GM23338 (cell line): ENCODE measurements around the gene MYOF. TPM values are rescaled to one million over a fixed set of nuclear protein-coding genes. Genes with fewer than 3 reads are reported as not detected.

Experiments used
- ATAC-seq: fragments of 200-7000 bp; cut with Tn5 transposase; 3 replicates; pipeline ENCODE4 v1.9.1; 2020
- DNase-seq: peaks from one replicate; pipeline ENCODE4 v3.0.0-alpha.2; 2015; ENCODE audit warnings: low spot score
- H2AFZ ChIP-seq: fragments of 200-600 bp; sonication (generic); 2 replicates; pipeline ENCODE4 v1.8.0; 2016; ENCODE audit warnings: antibody characterized with exemption, mild to moderate bottlenecking, moderate library complexity
- H3F3A ChIP-seq: fragments of 200-600 bp; sonication (generic); replicated peaks from 2 replicates; pipeline ENCODE4 v1.8.0; 2017; ENCODE audit warnings: antibody characterized with exemption, mixed run types, low read depth
- H3K27ac ChIP-seq: fragments of 200-600 bp; sonication (generic); 2 replicates; pipeline ENCODE4 v1.6.1; 2016; ENCODE audit warnings: low read depth
- H3K27me3 ChIP-seq: fragments of 200-600 bp; sonication (generic); 2 replicates; pipeline ENCODE4 v1.8.0; 2016; ENCODE audit warnings: mild to moderate bottlenecking, mixed run types, moderate library complexity; ENCODE audit not compliant: insufficient read depth
- H3K36me3 ChIP-seq: fragments of 200-600 bp; sonication (generic); 2 replicates; pipeline ENCODE4 v1.8.0; 2016; ENCODE audit warnings: mild to moderate bottlenecking; ENCODE audit not compliant: insufficient read depth
- H3K4me1 ChIP-seq: fragments of 200-600 bp; sonication (generic); 2 replicates; pipeline ENCODE4 v1.8.0; 2016; ENCODE audit warnings: mild to moderate bottlenecking, moderate library complexity; ENCODE audit not compliant: insufficient read depth
- H3K4me2 ChIP-seq: fragments of 200-600 bp; sonication (generic); 2 replicates; pipeline ENCODE4 v1.7.1; 2017; ENCODE audit warnings: mixed run types
- H3K4me3 ChIP-seq: fragments of 200-600 bp; sonication (generic); 2 replicates; pipeline ENCODE4 v1.6.1; 2016; ENCODE audit warnings: mixed run types
- H3K79me2 ChIP-seq: fragments of 200-600 bp; sonication (generic); replicated peaks from 2 replicates; pipeline ENCODE4 v1.8.0; 2017; ENCODE audit warnings: mild to moderate bottlenecking; ENCODE audit not compliant: insufficient read depth
- H3K9me2 ChIP-seq: fragments of 200-600 bp; sonication (generic); 2 replicates; pipeline ENCODE4 v1.8.0; 2017; ENCODE audit not compliant: insufficient read depth
- H4K20me1 ChIP-seq: fragments of 200-600 bp; sonication (generic); replicated peaks from 2 replicates; pipeline ENCODE4 v1.8.0; 2017; ENCODE audit warnings: mild to moderate bottlenecking; ENCODE audit not compliant: insufficient read depth
- H3K27ac Mint-ChIP-seq: 2 replicates; pipeline ENCODE4 v1.8.0; 2020; ENCODE audit warnings: inconsistent platforms, mild to moderate bottlenecking, moderate library complexity, mixed read lengths
- H3K27me3 Mint-ChIP-seq: 3 replicates; pipeline ENCODE4 v1.8.0; 2022; ENCODE audit warnings: low read depth, mild to moderate bottlenecking, moderate library complexity, mixed read lengths, inconsistent platforms; ENCODE audit not compliant: insufficient read depth, poor library complexity
- H3K36me3 Mint-ChIP-seq: 3 replicates; pipeline ENCODE4 v1.8.0; 2021; ENCODE audit warnings: low read depth, mild to moderate bottlenecking, inconsistent platforms, moderate library complexity, mixed read lengths
- H3K4me1 Mint-ChIP-seq: 3 replicates; pipeline ENCODE4 v1.8.0; 2020; ENCODE audit warnings: mild to moderate bottlenecking, inconsistent platforms, mixed read lengths
- H3K4me3 Mint-ChIP-seq: 3 replicates; pipeline ENCODE4 v1.8.0; 2021; ENCODE audit warnings: moderate library complexity, mild to moderate bottlenecking, inconsistent platforms, mixed read lengths
- H3K9me3 Mint-ChIP-seq: 3 replicates; pipeline ENCODE4 v1.8.0; 2020; ENCODE audit warnings: moderate library complexity, mild to moderate bottlenecking, inconsistent platforms, mixed read lengths
- CREB1 ChIP-seq: fragments of 250-450 bp; sonication (Bioruptor Pico); IDR thresholded peaks from 2 replicates; pipeline ENCODE4 v1.5.0; 2020; ENCODE audit warnings: low read depth, mild to moderate bottlenecking, moderate library complexity
- ETS1 ChIP-seq: IDR thresholded peaks from 2 replicates; pipeline ENCODE4 v1.6.1; 2016; ENCODE audit warnings: antibody characterized with exemption
- EZH2 ChIP-seq: fragments of 200-600 bp; sonication (generic); IDR thresholded peaks from one replicate; pipeline ENCODE4 v1.8.0; 2017; ENCODE audit warnings: antibody characterized with exemption, mild to moderate bottlenecking, low read depth; ENCODE audit not compliant: unreplicated experiment
- EZH2phosphoT487 ChIP-seq: fragments of 200-600 bp; sonication (generic); IDR thresholded peaks from one replicate; pipeline ENCODE4 v1.8.1; 2018; ENCODE audit warnings: antibody characterized with exemption; ENCODE audit not compliant: unreplicated experiment
- JUNB ChIP-seq: IDR thresholded peaks from one replicate; pipeline ENCODE4 v1.6.1; 2016; ENCODE audit warnings: antibody characterized with exemption; ENCODE audit not compliant: unreplicated experiment
- NANOG ChIP-seq: IDR thresholded peaks from 2 replicates; pipeline ENCODE4 v1.6.1; 2016; ENCODE audit warnings: antibody characterized with exemption, borderline replicate concordance
- POLR2AphosphoS5 ChIP-seq: IDR thresholded peaks from 2 replicates; pipeline ENCODE4 v1.6.1; 2016; ENCODE audit warnings: antibody characterized with exemption, low read depth
- STAT1 ChIP-seq: IDR thresholded peaks from one replicate; pipeline ENCODE4 v1.6.1; 2016; ENCODE audit warnings: antibody characterized with exemption; ENCODE audit not compliant: unreplicated experiment
- ZNF114 ChIP-seq: fragments of 250-450 bp; sonication (Bioruptor Pico); IDR thresholded peaks from 2 replicates; pipeline ENCODE4 v1.5.0; 2020; ENCODE audit warnings: mild to moderate bottlenecking, moderate library complexity
- ZNF331 ChIP-seq: fragments of 250-450 bp; sonication (Bioruptor Pico); IDR thresholded peaks from 2 replicates; pipeline ENCODE4 v1.5.0; 2020; ENCODE audit warnings: low read depth, mild to moderate bottlenecking, moderate library complexity
- ZNF462 ChIP-seq: fragments of 250-450 bp; sonication (Bioruptor Pico); IDR thresholded peaks from 2 replicates; pipeline ENCODE4 v1.5.0; 2020; ENCODE audit warnings: mild to moderate bottlenecking, moderate library complexity
- polyA plus RNA-seq: library from polyadenylated mRNA; unstranded; fragments of >200 nt; fragmentation: Nextera tagmentation; extraction: Ambion mirVana; gene quantifications from 2 replicates; pipeline ENCODE4 v1.2.1, GENCODE V29; 2016
- total RNA-seq: library from RNA; depleted of rRNA; stranded (reverse); fragments of >200 nt; shearing (Covaris generic); gene quantifications from 2 replicates; pipeline ENCODE4 v1.2.3, GENCODE V29; 2014
- TF ChIP-seq, protein P1 (sequence below): IDR thresholded peaks from one replicate; pipeline ENCODE4 v1.6.1; 2018; ENCODE audit warnings: antibody characterized with exemption; ENCODE audit not compliant: unreplicated experiment
- TF ChIP-seq, protein P2 (sequence below), 2 experiments: fragments of 200-600 bp in 1 of 2; sonication (generic) in 1 of 2; conservative IDR thresholded peaks; 2 replicates each; pipeline versions ENCODE4 v1.5.1 to v1.6.1; 2016 to 2017; ENCODE audit warnings: antibody characterized with exemption in 2 of 2, low read depth in 2 of 2, mild to moderate bottlenecking in 2 of 2, moderate library complexity in 1 of 2

The MYOF gene
- total and polyA plus RNA-seq, 2 experiments from 2014 or later: 0.82 to 1.4 TPM

DNA sequence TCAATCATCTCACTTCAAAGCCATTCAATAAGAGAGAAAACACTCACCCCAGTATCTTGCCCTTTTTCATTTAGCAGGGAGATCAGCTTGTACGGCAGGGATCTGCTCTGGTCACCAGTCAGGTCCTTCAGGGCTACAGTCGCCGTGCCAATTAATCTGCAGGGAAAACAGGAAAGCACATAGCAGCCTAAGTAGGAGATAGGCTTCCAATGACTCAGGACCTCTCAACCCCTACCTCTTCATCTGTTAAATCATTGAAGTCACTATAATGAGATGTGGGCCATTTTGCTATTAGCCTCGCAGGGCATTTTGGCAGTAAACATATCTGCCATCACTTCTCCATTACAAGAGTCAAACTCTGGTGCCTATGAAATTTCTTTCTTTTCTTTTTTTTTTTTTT lies 50.8 kb downstream of the MYOF start:
- ATAC-seq (no peak), DNase-seq (no peak)
- H3K4me3 Mint-ChIP-seq: no peak overlapping the region; the same call in 2 of the 3 replicates
- Histone ChIP-seq H3K9me2 (no peaks in the 10 kb centered on the region), H3K4me2 (no peak overlapping the region), H3K27me3 (no peaks in the 10 kb centered on the region), H3K27ac (no peak overlapping the region), H3K36me3 (no peaks in the 10 kb centered on the region), H3K4me3 (no peak overlapping the region), H3F3A (no peaks in the 10 kb centered on the region), H3K4me1 (peaks cover 6% of the 10 kb centered on the region), H2AFZ (no peak overlapping the region), H3K79me2 (no peaks in the 10 kb centered on the region), H4K20me1 (no peaks in the 10 kb centered on the region)
- no peak overlapping the region for H3K27ac Mint-ChIP-seq
- H3K27me3 Mint-ChIP-seq: peaks cover 3% of the 10 kb centered on the region
- H3K36me3 Mint-ChIP-seq: no peaks in the 10 kb centered on the region
- TF ChIP-seq ZNF114 (CRISPR knock-in tag) (no peak), ETS1 (no peak), JUNB (no peak), POLR2AphosphoS5 (no peak), EZH2 (no peak), CREB1 (CRISPR knock-in tag) (no peak), NANOG (no peak), STAT1 (no peak), ZNF462 (no peak), EZH2phosphoT487 (no peak), ZNF331 (CRISPR knock-in tag) (no peak)
- TF ChIP-seq, protein P1, sequence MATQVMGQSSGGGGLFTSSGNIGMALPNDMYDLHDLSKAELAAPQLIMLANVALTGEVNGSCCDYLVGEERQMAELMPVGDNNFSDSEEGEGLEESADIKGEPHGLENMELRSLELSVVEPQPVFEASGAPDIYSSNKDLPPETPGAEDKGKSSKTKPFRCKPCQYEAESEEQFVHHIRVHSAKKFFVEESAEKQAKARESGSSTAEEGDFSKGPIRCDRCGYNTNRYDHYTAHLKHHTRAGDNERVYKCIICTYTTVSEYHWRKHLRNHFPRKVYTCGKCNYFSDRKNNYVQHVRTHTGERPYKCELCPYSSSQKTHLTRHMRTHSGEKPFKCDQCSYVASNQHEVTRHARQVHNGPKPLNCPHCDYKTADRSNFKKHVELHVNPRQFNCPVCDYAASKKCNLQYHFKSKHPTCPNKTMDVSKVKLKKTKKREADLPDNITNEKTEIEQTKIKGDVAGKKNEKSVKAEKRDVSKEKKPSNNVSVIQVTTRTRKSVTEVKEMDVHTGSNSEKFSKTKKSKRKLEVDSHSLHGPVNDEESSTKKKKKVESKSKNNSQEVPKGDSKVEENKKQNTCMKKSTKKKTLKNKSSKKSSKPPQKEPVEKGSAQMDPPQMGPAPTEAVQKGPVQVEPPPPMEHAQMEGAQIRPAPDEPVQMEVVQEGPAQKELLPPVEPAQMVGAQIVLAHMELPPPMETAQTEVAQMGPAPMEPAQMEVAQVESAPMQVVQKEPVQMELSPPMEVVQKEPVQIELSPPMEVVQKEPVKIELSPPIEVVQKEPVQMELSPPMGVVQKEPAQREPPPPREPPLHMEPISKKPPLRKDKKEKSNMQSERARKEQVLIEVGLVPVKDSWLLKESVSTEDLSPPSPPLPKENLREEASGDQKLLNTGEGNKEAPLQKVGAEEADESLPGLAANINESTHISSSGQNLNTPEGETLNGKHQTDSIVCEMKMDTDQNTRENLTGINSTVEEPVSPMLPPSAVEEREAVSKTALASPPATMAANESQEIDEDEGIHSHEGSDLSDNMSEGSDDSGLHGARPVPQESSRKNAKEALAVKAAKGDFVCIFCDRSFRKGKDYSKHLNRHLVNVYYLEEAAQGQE: no peak
- TF ChIP-seq, protein P2, sequence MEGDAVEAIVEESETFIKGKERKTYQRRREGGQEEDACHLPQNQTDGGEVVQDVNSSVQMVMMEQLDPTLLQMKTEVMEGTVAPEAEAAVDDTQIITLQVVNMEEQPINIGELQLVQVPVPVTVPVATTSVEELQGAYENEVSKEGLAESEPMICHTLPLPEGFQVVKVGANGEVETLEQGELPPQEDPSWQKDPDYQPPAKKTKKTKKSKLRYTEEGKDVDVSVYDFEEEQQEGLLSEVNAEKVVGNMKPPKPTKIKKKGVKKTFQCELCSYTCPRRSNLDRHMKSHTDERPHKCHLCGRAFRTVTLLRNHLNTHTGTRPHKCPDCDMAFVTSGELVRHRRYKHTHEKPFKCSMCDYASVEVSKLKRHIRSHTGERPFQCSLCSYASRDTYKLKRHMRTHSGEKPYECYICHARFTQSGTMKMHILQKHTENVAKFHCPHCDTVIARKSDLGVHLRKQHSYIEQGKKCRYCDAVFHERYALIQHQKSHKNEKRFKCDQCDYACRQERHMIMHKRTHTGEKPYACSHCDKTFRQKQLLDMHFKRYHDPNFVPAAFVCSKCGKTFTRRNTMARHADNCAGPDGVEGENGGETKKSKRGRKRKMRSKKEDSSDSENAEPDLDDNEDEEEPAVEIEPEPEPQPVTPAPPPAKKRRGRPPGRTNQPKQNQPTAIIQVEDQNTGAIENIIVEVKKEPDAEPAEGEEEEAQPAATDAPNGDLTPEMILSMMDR (conservative IDR thresholded peaks at IDR 0.05; ENCODE audit: low read depth in 2 of 2): no peak
- peaks cover 20% of the 10 kb centered on the region; the same call in 2 of the 3 replicates for H3K4me1 Mint-ChIP-seq
- H3K9me3 Mint-ChIP-seq: no peaks in the 10 kb centered on the region
